ENCODE data around the gene AGRN. TPM values are rescaled to one million over a fixed set of nuclear protein-coding genes. Genes with fewer than 3 reads are reported as not detected.

Gene AGRN
- total RNA-seq, 2 donors from 2014 or later: 87.7 to 92.4 TPM

DNA sequence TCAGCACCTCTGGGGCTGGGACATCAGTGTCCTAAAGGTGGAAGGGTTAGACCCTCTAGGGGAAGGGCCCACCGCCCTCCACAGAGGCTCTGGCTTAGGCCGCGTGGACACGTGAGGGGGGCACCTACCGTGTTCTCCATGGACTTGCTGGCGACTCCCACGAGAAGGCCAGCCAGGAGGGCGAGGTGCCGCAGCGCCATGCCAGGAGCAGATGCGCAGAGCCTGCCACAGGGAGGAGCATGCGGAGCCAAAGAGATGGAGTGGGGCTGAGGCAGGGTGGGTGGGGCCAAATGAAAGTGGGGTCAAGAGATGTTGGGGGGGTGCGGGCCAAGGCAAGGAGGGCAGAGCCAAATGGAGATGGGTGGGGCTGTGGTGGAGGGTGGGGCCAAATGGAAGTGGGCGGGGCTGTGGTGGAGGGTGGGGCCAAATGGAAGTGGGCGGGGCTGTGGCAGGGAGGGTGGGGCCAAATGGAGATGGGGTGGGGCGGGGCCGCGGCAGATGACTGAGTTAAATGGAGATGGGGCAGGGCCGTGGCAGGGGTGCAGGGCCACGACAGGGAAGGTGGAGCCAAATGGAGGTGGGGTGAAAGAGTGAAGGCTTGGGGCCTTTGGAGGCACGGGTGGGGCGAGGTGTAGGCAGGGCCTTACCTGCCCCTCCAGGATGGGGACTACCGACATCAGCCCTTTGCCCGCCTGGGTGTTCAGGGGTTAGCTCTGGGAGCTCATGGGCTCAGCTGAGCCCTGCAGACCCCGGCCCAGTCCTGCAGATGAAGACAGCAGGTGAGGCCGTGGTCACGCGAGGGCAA is 71.6 kb downstream of the AGRN start:
- DNase-seq (ENCODE audit: low spot score): no peak
- H3K4me1 ChIP-seq (replicated peaks): no peaks in the 10 kb centered on the region
- H3K9me3 ChIP-seq: no peaks in the 10 kb centered on the region
- no peak overlapping the region for H3K27ac ChIP-seq
- no peak overlapping the region for H3K4me3 ChIP-seq
- WGBS: 94% methylated on average over 28 of the region's 28 CpGs
- H3K27me3 ChIP-seq (replicated peaks; ENCODE audit: insufficient read depth): no peaks in the 10 kb centered on the region
- intact Hi-C loops (cut with DNase I): no loop called here
- TF ChIP-seq POLR2AphosphoS5 (IDR thresholded peaks at IDR 0.05): no peak
- no peak for TF ChIP-seq CTCF (IDR thresholded peaks at IDR 0.05)
- TF ChIP-seq POLR2A (IDR thresholded peaks at IDR 0.05): no peak
- H3K36me3 ChIP-seq: no peaks in the 10 kb centered on the region

GRCh38 chr1:1092149-1092855 is 72.4 kb downstream of the AGRN start:
- H3K4me3 ChIP-seq: no peak overlapping the region
- no peaks in the 10 kb centered on the region for H3K4me1 ChIP-seq (replicated peaks)
- H3K9me3 ChIP-seq: no peaks in the 10 kb centered on the region
- H3K27ac ChIP-seq: no peak overlapping the region
- DNase-seq (ENCODE audit: low spot score): no peak
- TF ChIP-seq CTCF (IDR thresholded peaks at IDR 0.05) (no peak), POLR2AphosphoS5 (IDR thresholded peaks at IDR 0.05) (no peak)
- intact Hi-C loops (cut with DNase I): no loop called here
- no peaks in the 10 kb centered on the region for H3K27me3 ChIP-seq (replicated peaks; ENCODE audit: insufficient read depth)
- H3K36me3 ChIP-seq: no peaks in the 10 kb centered on the region
- WGBS: 96% methylated on average over 19 of the region's 28 CpGs

DNA sequence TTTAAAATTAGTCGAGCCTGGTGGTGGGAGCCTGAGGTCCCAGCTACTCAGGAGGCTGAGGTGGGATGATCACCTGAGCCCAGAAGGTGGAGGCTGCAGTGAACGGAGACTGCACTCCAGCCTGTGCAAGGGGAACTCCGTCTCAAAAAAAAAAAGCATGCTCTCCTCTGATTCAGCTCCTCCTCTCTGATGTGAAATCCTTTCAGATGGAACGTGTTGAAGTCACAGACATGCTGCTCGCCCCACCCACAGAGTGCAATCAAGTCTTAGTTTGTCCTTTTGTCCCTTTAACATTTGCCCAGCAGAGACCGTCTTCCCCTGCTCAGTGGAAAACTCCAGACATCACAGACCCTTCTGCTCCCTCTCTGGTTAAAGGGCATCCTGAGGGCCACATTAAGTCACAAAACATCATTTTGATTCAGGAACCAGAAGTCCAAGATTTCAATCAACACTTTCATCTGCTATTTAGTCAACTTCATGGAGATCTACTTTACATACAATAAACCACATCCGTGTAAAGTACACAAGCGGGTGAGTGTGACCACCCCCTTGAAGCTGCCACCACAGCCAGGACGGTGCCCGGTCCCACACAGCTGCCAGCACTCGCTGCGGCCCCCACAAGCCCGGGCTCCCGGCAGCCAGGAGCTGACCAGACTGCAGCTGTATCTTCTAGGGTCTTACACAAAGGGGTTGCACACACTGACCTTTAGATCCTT is 73.1 kb downstream of the AGRN start:
- Histone ChIP-seq H3K36me3 (no peaks in the 10 kb centered on the region), H3K4me3 (no peak overlapping the region), H3K9me3 (no peaks in the 10 kb centered on the region), H3K4me1 (replicated peaks) (no peaks in the 10 kb centered on the region), H3K27ac (no peak overlapping the region), H3K27me3 (replicated peaks; ENCODE audit: insufficient read depth) (no peaks in the 10 kb centered on the region)
- no peak for DNase-seq (ENCODE audit: low spot score)
- 87% methylated on average over 14 of the region's 14 CpGs for WGBS
- intact Hi-C loops (cut with DNase I): no loop called here
- no peak for TF ChIP-seq CTCF (IDR thresholded peaks at IDR 0.05)
- TF ChIP-seq POLR2AphosphoS5 (IDR thresholded peaks at IDR 0.05): no peak
- no peak for TF ChIP-seq POLR2A (IDR thresholded peaks at IDR 0.05)

GRCh38 chr1:1093610-1093943 is 73.7 kb downstream of the AGRN start:
- intact Hi-C loops (cut with DNase I): no loop called here
- H3K4me3 ChIP-seq: no peak overlapping the region
- no peaks in the 10 kb centered on the region for H3K27me3 ChIP-seq (replicated peaks; ENCODE audit: insufficient read depth)
- no peaks in the 10 kb centered on the region for H3K4me1 ChIP-seq (replicated peaks)
- no peaks in the 10 kb centered on the region for H3K9me3 ChIP-seq
- DNase-seq (ENCODE audit: low spot score): no peak
- TF ChIP-seq POLR2A (IDR thresholded peaks at IDR 0.05) (no peak), CTCF (IDR thresholded peaks at IDR 0.05) (no peak), POLR2AphosphoS5 (IDR thresholded peaks at IDR 0.05) (no peak)
- H3K27ac ChIP-seq: no peak overlapping the region
- WGBS: 93% methylated on average over 10 of the region's 10 CpGs
- H3K36me3 ChIP-seq: no peaks in the 10 kb centered on the region
